ENCODE measurements around the gene POLE3.

DNA sequence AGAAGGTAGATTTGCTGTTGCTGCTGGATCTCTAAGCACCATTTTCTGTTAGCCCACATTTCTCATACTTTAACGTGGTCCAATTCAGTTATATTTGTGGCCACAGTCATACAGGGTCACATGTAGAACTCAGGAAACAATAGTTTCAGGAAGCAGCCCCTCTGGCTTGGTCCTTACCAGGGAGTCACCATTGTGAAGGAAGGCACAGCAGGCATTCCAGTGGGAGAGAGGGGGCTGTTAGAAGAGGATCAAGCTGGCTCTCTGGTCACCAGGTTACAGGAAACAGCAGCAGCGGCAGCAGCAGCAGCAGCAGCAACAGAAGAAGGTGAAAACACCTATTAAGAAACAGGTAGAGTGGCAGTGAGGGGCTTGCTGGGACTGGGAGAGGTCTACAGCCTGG lies 14.6 kb upstream of the POLE3 start:
- TF ChIP-seq, protein P1, sequence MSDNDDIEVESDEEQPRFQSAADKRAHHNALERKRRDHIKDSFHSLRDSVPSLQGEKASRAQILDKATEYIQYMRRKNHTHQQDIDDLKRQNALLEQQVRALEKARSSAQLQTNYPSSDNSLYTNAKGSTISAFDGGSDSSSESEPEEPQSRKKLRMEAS (IDR thresholded peaks at IDR 0.05): no peak
- no peak for TF ChIP-seq ZBTB7A (IDR thresholded peaks at IDR 0.05; ENCODE audit: low read depth)
- TF ChIP-seq USF1 (IDR thresholded peaks at IDR 0.05): no peak
- no peak for TF ChIP-seq TAF1 (IDR thresholded peaks at IDR 0.05; ENCODE audit: low read depth)
- no peak for TF ChIP-seq RAD21 (IDR thresholded peaks at IDR 0.05; ENCODE audit: low read depth)
- TF ChIP-seq REST (IDR thresholded peaks at IDR 0.05; ENCODE audit: low read depth): no peak
- TF ChIP-seq EGR1 (IDR thresholded peaks at IDR 0.05): no peak
- no peak for TF ChIP-seq FOXM1 (IDR thresholded peaks at IDR 0.05; ENCODE audit: borderline replicate concordance, low read depth)
- no peak for TF ChIP-seq NFIC (IDR thresholded peaks at IDR 0.05)
